ENCODE data around the gene PSMG4. TPM values are rescaled to one million over a fixed set of nuclear protein-coding genes. Genes with fewer than 3 reads are reported as not detected.

The PSMG4 gene
- total and polyA plus RNA-seq, 10 of the 15 experiments (the other 5 are each of a cell fraction or from before 2014, with no cell fraction given): 7.1 to 62.6 (median 29.8) TPM

GRCh38 chr6:3305831-3306230 is 47.1 kb downstream of the PSMG4 start:
- ATAC-seq: no peak
- in situ Hi-C loops (cut with MboI): no loop called here

More at GRCh38 chr6:3305831-3306230, 47.1 kb downstream of the PSMG4 start:
- TF ChIP-seq MEF2B (IDR thresholded peaks at IDR 0.05; ENCODE audit: partially characterized antibody, poor library complexity, severe bottlenecking) (no peak), EZH2 (IDR thresholded peaks at IDR 0.05; ENCODE audit: borderline replicate concordance, control insufficient read depth, low read depth, low read length) (no peak), ZBTB33 (IDR thresholded peaks at IDR 0.05) (no peak), EP300 (IDR thresholded peaks at IDR 0.05; ENCODE audit: borderline replicate concordance in 1 of 2, control insufficient read depth in 1 of 2, low read depth in 2 of 2, low read length in 2 of 2) (no peak), SUZ12 (IDR thresholded peaks at IDR 0.05; ENCODE audit: unreplicated experiment) (no peak), POLR2AphosphoS2 (IDR thresholded peaks at IDR 0.05; ENCODE audit: low read depth, low read length) (no peak)
- H3K27me3 ChIP-seq (replicated peaks in 1 of 2; ENCODE audit: control insufficient read depth in 2 of 2, insufficient read depth in 2 of 2, low read length in 1 of 2): peaks cover 0 to 4% of the 10 kb centered on the region in 2 experiments; a peak in 1 of 4 replicates
- H3K4me2 ChIP-seq (ENCODE audit: control insufficient read depth, insufficient read depth): no peak overlapping the region
- POLR2A ChIA-PET: no interaction called here
- no peak for FAIRE-seq
- no peak overlapping the region for H3K4me3 ChIP-seq
- RAD21 ChIA-PET (ENCODE audit: unreplicated experiment): no interaction called here
- no peaks in the 10 kb centered on the region; the same call in 2 of the 3 replicates for H3K9me3 ChIP-seq (replicated peaks; ENCODE audit: control insufficient read depth, insufficient read depth, low read length)
- BruUV-seq (replicated peaks): no TSS peak
- no peak overlapping the region for H2AFZ ChIP-seq (ENCODE audit: control insufficient read depth, low read depth, low read length)
- no peaks in the 10 kb centered on the region for H4K20me1 ChIP-seq (ENCODE audit: control insufficient read depth, insufficient read depth)
- CTCF ChIA-PET: interaction anchor here (0.9 to 1.4 kb wide), 3 partner anchors 55 to 105 kb away, joined by 3 to 4 read pairs (median 4); no protein-coding TSS in a partner anchor
- intact Hi-C loops (cut with micrococcal nuclease; ENCODE audit: unreplicated experiment): no loop called here
- no peaks in the 10 kb centered on the region for H3K4me1 ChIP-seq (ENCODE audit: control insufficient read depth, insufficient read depth, low read length)
- no peak overlapping the region for H3K27ac ChIP-seq (ENCODE audit: control insufficient read depth, insufficient read depth)
- no peaks in the 10 kb centered on the region for H3K79me2 ChIP-seq (ENCODE audit: control insufficient read depth, insufficient read depth, low read length)
- 12% methylated on average over 3 of the region's 3 CpGs for WGBS (ENCODE audit: insufficient coverage, insufficient replicate concordance, low lambda C conversion rate, missing lambda C conversion rate)
- no peak overlapping the region for H3K9ac ChIP-seq (ENCODE audit: control insufficient read depth, insufficient read depth, low read length)
- SMC1A ChIA-PET (ENCODE audit: uncharacterized antibody, unreplicated experiment): no interaction called here
- H3K36me3 ChIP-seq (ENCODE audit: control insufficient read depth in 2 of 2, insufficient read depth in 2 of 2, low read length in 1 of 2): no peaks in the 10 kb centered on the region
- DNase-seq (ENCODE audit: low read depth, low spot score): no peak

All from GM12878 (cell line).